Measurements from ENCODE around the gene CLCN5.

DNA sequence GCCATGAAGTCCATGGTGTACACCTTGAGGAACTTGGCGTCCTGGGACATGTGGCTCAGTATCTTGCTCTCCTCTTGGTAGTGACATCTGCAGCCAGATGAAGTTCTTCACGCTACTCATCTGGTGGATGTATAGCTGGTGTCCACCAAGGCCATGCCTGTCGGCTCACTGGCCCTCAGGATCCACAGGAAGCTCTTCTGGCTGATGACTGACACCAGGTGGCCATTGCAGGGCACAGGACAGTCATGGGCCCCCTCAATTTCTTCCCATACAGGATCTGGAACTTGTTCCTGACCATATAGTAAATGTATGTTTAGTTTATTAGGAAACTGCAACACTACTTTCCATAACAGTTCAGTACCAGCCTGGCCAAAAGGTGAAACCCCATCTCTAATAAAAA is 10.3 kb upstream of the CLCN5 start:
- TF ChIP-seq ZFP3 (CRISPR knock-in tag; IDR thresholded peaks at IDR 0.05) (no peak), TOX (CRISPR knock-in tag; IDR thresholded peaks at IDR 0.05; ENCODE audit: borderline replicate concordance) (no peak), RARB (CRISPR knock-in tag; IDR thresholded peaks at IDR 0.05) (no peak), CSDC2 (CRISPR knock-in tag; IDR thresholded peaks at IDR 0.05) (no peak), CREB5 (CRISPR knock-in tag; IDR thresholded peaks at IDR 0.05; ENCODE audit: low read depth) (no peak), ARNTL (CRISPR knock-in tag; IDR thresholded peaks at IDR 0.05; ENCODE audit: borderline replicate concordance, low read depth) (no peak), ISL1 (CRISPR knock-in tag; IDR thresholded peaks at IDR 0.05) (no peak), ZNF70 (CRISPR knock-in tag; IDR thresholded peaks at IDR 0.05) (no peak)

Data from SK-N-SH treated with all-trans-retinoic acid at 6 μM for 48 hours (cell line).